OCI-LY7 (cell line): ENCODE data around the gene PCNX2. TPM values are rescaled to one million over a fixed set of nuclear protein-coding genes. Genes with fewer than 3 reads are reported as not detected.

Experiments used
- BruUV-seq: library from RNA; stranded (reverse); fragments of 400-500 nt; replicated peaks from 2 replicates; lab custom pipeline; 2021; lab: Mats Ljungman, UMichigan
- CTCF ChIA-PET: fragments of 300-600 bp; sonication (Branson Sonifier 250); formaldehyde crosslinking; loops from one replicate; lab custom pipeline; 2022; ENCODE audit warnings: antibody characterized with exemption; ENCODE audit not compliant: unreplicated experiment; lab: Charles Lee
- POLR2A ChIA-PET: fragments of 300-600 bp; sonication (Branson Sonifier 250); formaldehyde crosslinking; loops from one replicate; lab custom pipeline; 2022; ENCODE audit warnings: antibody characterized with exemption; lab: Charles Lee
- DNase-seq: peaks from one replicate; pipeline ENCODE4 v3.0.0-alpha.2; 2015; ENCODE audit warnings: low spot score
- H2AFZ ChIP-seq: fragments of 200-600 bp; sonication (generic), shearing (Covaris generic); 2 replicates; pipeline ENCODE4 v1.6.1; 2014; ENCODE audit warnings: mild to moderate bottlenecking, antibody characterized with exemption, low read length, moderate library complexity
- H3K27ac ChIP-seq: fragments of 200-600 bp; sonication (generic); 2 replicates; pipeline ENCODE4 v1.5.1; 2014; ENCODE audit warnings: mixed run types, low read depth, mild to moderate bottlenecking, moderate library complexity, low read length, inconsistent platforms; ENCODE audit not compliant: poor library complexity, severe bottlenecking
- H3K36me3 ChIP-seq: fragments of 200-600 bp; sonication (generic); 2 replicates; pipeline ENCODE4 v1.6.1; 2014; ENCODE audit warnings: mild to moderate bottlenecking, antibody characterized with exemption, low read length, moderate library complexity, mixed read lengths; ENCODE audit not compliant: insufficient read depth
- H3K4me1 ChIP-seq: fragments of 200-600 bp; sonication (generic); 2 replicates; pipeline ENCODE4 v1.5.1; 2014; ENCODE audit warnings: mild to moderate bottlenecking, low read length; ENCODE audit not compliant: insufficient read depth, poor library complexity, severe bottlenecking
- H3K4me2 ChIP-seq: fragments of 200-600 bp; sonication (generic); 2 replicates; pipeline ENCODE4 v1.6.1; 2014; ENCODE audit warnings: mild to moderate bottlenecking, low read length
- H3K4me3 ChIP-seq: fragments of 200-600 bp; sonication (generic); 2 replicates; pipeline ENCODE4 v1.5.1; 2014; ENCODE audit warnings: mild to moderate bottlenecking, low read depth, low read length; ENCODE audit not compliant: poor library complexity, severe bottlenecking
- H3K79me2 ChIP-seq: fragments of 200-600 bp; sonication (generic); 2 replicates; pipeline ENCODE4 v1.6.1; 2016; ENCODE audit warnings: low read depth, mild to moderate bottlenecking, low read length, moderate library complexity, mixed read lengths; ENCODE audit not compliant: insufficient read depth
- H3K9me2 ChIP-seq: fragments of 200-600 bp; sonication (generic); 2 replicates; pipeline ENCODE4 v1.6.1; 2016; ENCODE audit warnings: mild to moderate bottlenecking, low read length, mixed read lengths; ENCODE audit not compliant: insufficient read depth
- H3K9me3 ChIP-seq: fragments of 200-600 bp; sonication (generic); 2 replicates; pipeline ENCODE4 v1.6.1; 2014; ENCODE audit warnings: mild to moderate bottlenecking, mixed run types, low read length, mixed read lengths
- H4K20me1 ChIP-seq: fragments of 200-600 bp; sonication (generic); 2 replicates; pipeline ENCODE4 v1.6.1; 2014; ENCODE audit warnings: mild to moderate bottlenecking, antibody characterized with exemption, low read length, moderate library complexity, mixed read lengths; ENCODE audit not compliant: insufficient read depth
- CTCF ChIP-seq: fragments of 200-600 bp; sonication (generic); conservative IDR thresholded peaks from 2 replicates; pipeline ENCODE4 v1.5.1; 2014; ENCODE audit warnings: mild to moderate bottlenecking, antibody characterized with exemption, low read length, moderate library complexity, mixed read lengths
- EZH2phosphoT487 ChIP-seq: fragments of 200-600 bp; sonication (generic); IDR thresholded peaks from 2 replicates; pipeline ENCODE4 v1.6.1; 2018; ENCODE audit warnings: low read depth, borderline replicate concordance, mild to moderate bottlenecking, mixed run types, antibody characterized with exemption, low read length, moderate library complexity, mixed read lengths
- intact Hi-C: fragments of 100-400 bp; cut with micrococcal nuclease; formaldehyde crosslinking; loops from one replicate; pipeline ENCODE4 v1.10.0; 2022; ENCODE audit not compliant: unreplicated experiment
- total RNA-seq, 2 experiments: library from RNA; depleted of rRNA in 1 of 2; stranded (reverse); fragments of >200 nt in 1 of 2; shearing (Covaris generic) in 1 of 2; gene quantifications; 2 replicates each; pipeline ENCODE4 v1.2.3, GENCODE V29; 2014 to 2022

PCNX2 gene
- total RNA-seq, 2 experiments from 2014 or later, result 17.1 to 26.9 TPM

GRCh38 chr1:233163696-233164095, 131.8 kb downstream of the PCNX2 start:
- TF ChIP-seq CTCF, result no peak
- no peak for TF ChIP-seq EZH2phosphoT487
- no peak overlapping the region for H3K4me2 ChIP-seq
- CTCF ChIA-PET, result no interaction called here
- H3K27ac ChIP-seq, result no peak overlapping the region
- H3K36me3 ChIP-seq, result peaks cover 15% of the 10 kb centered on the region
- no peaks in the 10 kb centered on the region for H3K4me1 ChIP-seq
- H3K79me2 ChIP-seq, result no peaks in the 10 kb centered on the region
- no peak overlapping the region for H2AFZ ChIP-seq
- POLR2A ChIA-PET, result no interaction called here
- intact Hi-C loops, result no loop called here
- BruUV-seq, result no TSS peak
- H3K9me2 ChIP-seq, result no peaks in the 10 kb centered on the region
- DNase-seq, result no peak
- no peak overlapping the region for H3K4me3 ChIP-seq
- 0 out of 2 replicates have a peak, but pooled peaks cover 6% of the 10 kb centered on the region for H3K9me3 ChIP-seq
- no peaks in the 10 kb centered on the region for H4K20me1 ChIP-seq

- H3K9me3 ChIP-seq, result no peaks in the 10 kb centered on the region
- POLR2A ChIA-PET, result no interaction called here
- H3K79me2 ChIP-seq, result no peaks in the 10 kb centered on the region
- H3K4me2 ChIP-seq, result no peak overlapping the region
- peaks cover 6% of the 10 kb centered on the region; the same call in 1 of the 2 replicates for H3K36me3 ChIP-seq
- intact Hi-C loops, result no loop called here
- no peak overlapping the region for H3K27ac ChIP-seq
- H3K9me2 ChIP-seq, result no peaks in the 10 kb centered on the region
- no peak overlapping the region for H2AFZ ChIP-seq
- CTCF ChIA-PET, result no interaction called here
- TF ChIP-seq EZH2phosphoT487 (no peak), CTCF (no peak)
- BruUV-seq, result no TSS peak
- no peak overlapping the region for H3K4me3 ChIP-seq
- H3K4me1 ChIP-seq, result no peaks in the 10 kb centered on the region
- no peak for DNase-seq
- H4K20me1 ChIP-seq, result no peaks in the 10 kb centered on the region
These were observed 137.2 kb downstream of the PCNX2 start for GRCh38 chr1:233158322-233158721.

GRCh38 chr1:233157245-233157644, 138.3 kb downstream of the PCNX2 start:
- no TSS peak for BruUV-seq
- no peak for TF ChIP-seq EZH2phosphoT487
- no peak for TF ChIP-seq CTCF
- DNase-seq, result no peak
- Histone ChIP-seq H4K20me1 (no peaks in the 10 kb centered on the region), H2AFZ (no peak overlapping the region), H3K4me2 (no peak overlapping the region), H3K4me1 (no peaks in the 10 kb centered on the region), H3K9me2 (no peaks in the 10 kb centered on the region), H3K4me3 (no peak overlapping the region), H3K79me2 (no peaks in the 10 kb centered on the region), H3K36me3 (peaks cover 6% of the 10 kb centered on the region; the same call in 1 of the 2 replicates), H3K27ac (no peak overlapping the region), H3K9me3 (no peaks in the 10 kb centered on the region)
- intact Hi-C loops, result no loop called here
- POLR2A ChIA-PET, result no interaction called here
- CTCF ChIA-PET, result no interaction called here
